Measurements from ENCODE around the gene OBSCN. TPM values are rescaled to one million over a fixed set of nuclear protein-coding genes. Genes with fewer than 3 reads are reported as not detected.

The OBSCN gene
- total RNA-seq, 1 donor from 2014 or later, result 5.1 TPM

DNA sequence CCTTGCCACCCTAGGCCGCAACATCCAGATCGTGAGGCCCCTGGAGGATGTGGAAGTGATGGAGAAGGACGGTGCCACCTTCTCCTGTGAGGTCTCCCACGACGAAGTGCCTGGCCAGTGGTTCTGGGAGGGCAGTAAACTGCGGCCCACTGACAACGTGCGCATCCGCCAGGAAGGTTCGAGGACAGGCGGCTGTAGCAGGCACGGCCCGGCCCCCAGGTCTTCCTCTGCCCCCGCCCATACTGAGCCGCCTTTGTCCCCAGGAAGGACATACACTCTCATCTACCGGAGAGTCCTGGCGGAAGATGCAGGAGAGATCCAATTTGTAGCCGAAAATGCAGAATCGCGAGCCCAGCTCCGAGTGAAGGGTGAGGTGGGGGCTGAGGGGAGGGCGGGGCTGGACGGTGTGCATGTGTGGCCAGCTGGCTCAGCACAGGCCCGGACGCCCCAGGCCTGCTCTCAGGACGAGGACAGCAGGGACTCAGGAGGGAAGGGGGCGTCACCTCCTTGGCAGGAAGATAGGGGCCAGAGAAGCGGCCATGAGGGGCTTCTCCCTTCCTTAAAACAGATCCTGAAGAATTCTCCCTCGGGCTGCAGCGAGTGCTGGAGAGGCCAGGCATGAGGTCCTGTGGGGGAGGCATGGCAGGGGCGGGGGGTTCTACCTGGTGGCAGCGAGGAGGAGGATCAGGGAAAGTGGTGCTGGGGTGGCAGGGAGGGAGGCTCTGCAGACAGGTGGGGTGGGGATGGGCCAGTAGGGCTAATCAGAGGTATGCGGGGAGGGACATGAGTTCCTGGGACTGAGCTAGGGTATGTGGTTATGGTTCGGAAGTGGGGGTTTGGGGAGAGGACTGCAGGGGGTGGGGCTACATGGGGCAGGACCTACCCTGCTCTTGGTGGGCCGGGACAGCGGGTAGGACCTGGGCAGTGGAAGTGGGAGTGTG lies 69.9 kb downstream of the OBSCN start:
- H3K36me3 ChIP-seq, result no peaks in the 10 kb centered on the region
- H3K4me1 Mint-ChIP-seq, result peaks cover 3% of the 10 kb centered on the region
- H3K27ac ChIP-seq, result no peak overlapping the region
- peaks cover 6% of the 10 kb centered on the region for H3K4me1 ChIP-seq
- H3K4me3 Mint-ChIP-seq, result no peak overlapping the region
- DNase-seq (ENCODE audit: low spot score), result no peak
- H3K27me3 Mint-ChIP-seq (ENCODE audit: insufficient read depth, low read depth), result peaks cover 10% of the 10 kb centered on the region
- no peak overlapping the region for H3K9ac ChIP-seq
- H4K20me1 ChIP-seq (ENCODE audit: low read depth), result peaks cover 11% of the 10 kb centered on the region
- no peaks in the 10 kb centered on the region for H3K9me3 ChIP-seq (ENCODE audit: low read depth)
- no peak overlapping the region for H3K4me3 ChIP-seq
- no peak overlapping the region for H3K27ac Mint-ChIP-seq
- no peak for TF ChIP-seq EZH2 (IDR thresholded peaks at IDR 0.05)
- no peak for TF ChIP-seq EZH2phosphoT487 (IDR thresholded peaks at IDR 0.05)
- TF ChIP-seq, protein P1, sequence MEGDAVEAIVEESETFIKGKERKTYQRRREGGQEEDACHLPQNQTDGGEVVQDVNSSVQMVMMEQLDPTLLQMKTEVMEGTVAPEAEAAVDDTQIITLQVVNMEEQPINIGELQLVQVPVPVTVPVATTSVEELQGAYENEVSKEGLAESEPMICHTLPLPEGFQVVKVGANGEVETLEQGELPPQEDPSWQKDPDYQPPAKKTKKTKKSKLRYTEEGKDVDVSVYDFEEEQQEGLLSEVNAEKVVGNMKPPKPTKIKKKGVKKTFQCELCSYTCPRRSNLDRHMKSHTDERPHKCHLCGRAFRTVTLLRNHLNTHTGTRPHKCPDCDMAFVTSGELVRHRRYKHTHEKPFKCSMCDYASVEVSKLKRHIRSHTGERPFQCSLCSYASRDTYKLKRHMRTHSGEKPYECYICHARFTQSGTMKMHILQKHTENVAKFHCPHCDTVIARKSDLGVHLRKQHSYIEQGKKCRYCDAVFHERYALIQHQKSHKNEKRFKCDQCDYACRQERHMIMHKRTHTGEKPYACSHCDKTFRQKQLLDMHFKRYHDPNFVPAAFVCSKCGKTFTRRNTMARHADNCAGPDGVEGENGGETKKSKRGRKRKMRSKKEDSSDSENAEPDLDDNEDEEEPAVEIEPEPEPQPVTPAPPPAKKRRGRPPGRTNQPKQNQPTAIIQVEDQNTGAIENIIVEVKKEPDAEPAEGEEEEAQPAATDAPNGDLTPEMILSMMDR (IDR thresholded peaks at IDR 0.05), result no peak
- H3K9me3 Mint-ChIP-seq, result no peaks in the 10 kb centered on the region
- H2AFZ ChIP-seq (replicated peaks), result no peak overlapping the region
- no peaks in the 10 kb centered on the region for H3K36me3 Mint-ChIP-seq
- no peak overlapping the region for H3K4me2 ChIP-seq
- no peaks in the 10 kb centered on the region for H3F3A ChIP-seq (ENCODE audit: low read depth)
- H3K27me3 ChIP-seq, result peaks cover 11% of the 10 kb centered on the region
- H3K79me2 ChIP-seq (ENCODE audit: low read depth), result no peaks in the 10 kb centered on the region

DNA sequence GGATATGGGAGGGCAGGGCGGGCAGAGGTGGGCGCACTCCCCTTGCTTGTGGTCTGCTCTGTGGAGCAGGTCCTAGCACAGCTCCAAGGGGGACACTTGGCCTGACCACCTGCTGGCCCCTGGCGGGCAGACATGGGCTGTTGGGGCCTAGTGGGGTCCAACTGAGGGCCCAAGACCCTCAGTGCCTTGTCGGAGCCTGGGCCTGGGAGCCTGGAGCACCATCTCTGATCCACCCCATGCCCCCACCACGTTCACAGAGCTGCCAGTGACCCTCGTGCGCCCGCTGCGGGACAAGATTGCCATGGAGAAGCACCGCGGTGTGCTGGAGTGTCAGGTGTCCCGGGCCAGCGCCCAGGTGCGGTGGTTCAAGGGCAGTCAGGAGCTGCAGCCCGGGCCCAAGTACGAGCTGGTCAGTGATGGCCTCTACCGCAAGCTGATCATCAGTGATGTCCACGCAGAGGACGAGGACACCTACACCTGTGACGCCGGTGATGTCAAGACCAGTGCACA lies 70.6 kb downstream of the OBSCN start:
- no peaks in the 10 kb centered on the region for H3K9me3 Mint-ChIP-seq
- Histone ChIP-seq H3K79me2 (ENCODE audit: low read depth) (no peaks in the 10 kb centered on the region), H3K4me3 (no peak overlapping the region), H3K4me1 (peaks cover 6% of the 10 kb centered on the region), H3K9ac (no peak overlapping the region), H3F3A (ENCODE audit: low read depth) (no peaks in the 10 kb centered on the region), H3K4me2 (no peak overlapping the region), H4K20me1 (ENCODE audit: low read depth) (peaks cover 11% of the 10 kb centered on the region), H3K9me3 (ENCODE audit: low read depth) (no peaks in the 10 kb centered on the region), H3K27ac (no peak overlapping the region), H3K36me3 (no peaks in the 10 kb centered on the region), H2AFZ (replicated peaks) (no peak overlapping the region), H3K27me3 (peaks cover 11% of the 10 kb centered on the region)
- DNase-seq (ENCODE audit: low spot score), result no peak
- no peak for TF ChIP-seq EZH2 (IDR thresholded peaks at IDR 0.05)
- TF ChIP-seq, protein P1 (IDR thresholded peaks at IDR 0.05), result no peak
- TF ChIP-seq EZH2phosphoT487 (IDR thresholded peaks at IDR 0.05), result no peak
- H3K36me3 Mint-ChIP-seq, result no peaks in the 10 kb centered on the region
- no peak overlapping the region for H3K4me3 Mint-ChIP-seq
- peaks cover 10% of the 10 kb centered on the region for H3K27me3 Mint-ChIP-seq (ENCODE audit: insufficient read depth, low read depth)
- H3K4me1 Mint-ChIP-seq, result peaks cover 3% of the 10 kb centered on the region
- H3K27ac Mint-ChIP-seq, result no peak overlapping the region

DNA sequence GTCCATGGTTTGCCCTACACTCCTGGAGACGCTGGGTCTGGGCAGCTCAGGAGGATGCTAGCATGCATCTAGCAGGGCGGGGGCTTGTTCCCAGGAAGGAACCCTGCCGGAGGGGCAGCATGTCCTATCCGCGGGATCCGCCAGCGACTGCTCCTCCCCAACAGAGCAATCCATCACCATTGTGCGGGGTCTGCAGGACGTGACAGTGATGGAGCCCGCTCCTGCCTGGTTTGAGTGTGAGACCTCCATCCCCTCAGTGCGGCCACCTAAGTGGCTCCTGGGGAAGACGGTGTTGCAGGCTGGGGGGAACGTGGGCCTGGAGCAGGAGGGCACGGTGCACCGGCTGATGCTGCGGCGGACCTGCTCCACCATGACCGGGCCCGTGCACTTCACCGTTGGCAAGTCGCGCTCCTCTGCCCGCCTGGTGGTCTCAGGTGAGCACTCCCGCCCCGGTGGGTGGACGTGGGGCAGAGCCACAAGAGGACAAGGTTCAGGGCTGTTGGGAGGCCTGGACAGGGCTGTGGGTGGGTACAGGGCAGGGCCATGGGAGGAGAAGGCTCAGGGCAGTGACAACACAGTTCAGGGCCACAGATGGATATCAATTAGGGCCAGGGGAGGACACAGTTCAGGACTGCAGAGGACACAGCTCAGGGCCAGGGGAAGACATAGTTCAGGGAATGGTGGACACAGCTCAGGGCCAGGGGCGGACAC lies 71.3 kb downstream of the OBSCN start:
- Histone ChIP-seq H3K79me2 (ENCODE audit: low read depth) (no peaks in the 10 kb centered on the region), H2AFZ (replicated peaks) (no peak overlapping the region), H3K4me2 (no peak overlapping the region), H3K9me3 (ENCODE audit: low read depth) (no peaks in the 10 kb centered on the region), H3K36me3 (no peaks in the 10 kb centered on the region), H3K27ac (no peak overlapping the region), H3K4me3 (no peak overlapping the region), H4K20me1 (ENCODE audit: low read depth) (peaks cover 11% of the 10 kb centered on the region), H3K27me3 (peaks cover 11% of the 10 kb centered on the region), H3F3A (ENCODE audit: low read depth) (no peaks in the 10 kb centered on the region), H3K9ac (no peak overlapping the region), H3K4me1 (peaks cover 6% of the 10 kb centered on the region)
- H3K4me3 Mint-ChIP-seq, result no peak overlapping the region
- H3K27me3 Mint-ChIP-seq (ENCODE audit: insufficient read depth, low read depth), result peaks cover 10% of the 10 kb centered on the region
- no peak for DNase-seq (ENCODE audit: low spot score)
- no peak overlapping the region for H3K27ac Mint-ChIP-seq
- peaks cover 3% of the 10 kb centered on the region for H3K4me1 Mint-ChIP-seq
- peaks cover 2% of the 10 kb centered on the region for H3K36me3 Mint-ChIP-seq
- TF ChIP-seq EZH2phosphoT487 (IDR thresholded peaks at IDR 0.05), result no peak
- TF ChIP-seq, protein P1 (IDR thresholded peaks at IDR 0.05), result no peak
- TF ChIP-seq EZH2 (IDR thresholded peaks at IDR 0.05), result no peak
- H3K9me3 Mint-ChIP-seq, result no peaks in the 10 kb centered on the region
